HEK293T (cell line): Measurements from ENCODE around the gene NEK6.

Experiments used
- CTCF ChIA-PET: fragments of 350-600 bp; formaldehyde crosslinking; extraction: SDS; loops from one replicate; lab custom pipeline; 2021; ENCODE audit warnings: antibody characterized with exemption, inconsistent platforms; lab: Yijun Ruan, JAX
- POLR2A ChIA-PET: fragments of 350-600 bp; formaldehyde crosslinking; extraction: SDS; loops from one replicate; lab custom pipeline; 2020; ENCODE audit warnings: antibody characterized with exemption, inconsistent platforms; lab: Yijun Ruan, JAX
- DNase-seq: peaks from one replicate; pipeline ENCODE4 v3.0.0; 2012; ENCODE audit warnings: mixed read lengths; ENCODE audit errors: extremely low spot score
- ARNT ChIP-seq: fragments of 450-650 bp; IDR thresholded peaks from 2 replicates; pipeline ENCODE4 v1.6.1; 2017; ENCODE audit warnings: mild to moderate bottlenecking
- BHLHE40 ChIP-seq: fragments of 450-650 bp; IDR thresholded peaks from 2 replicates; pipeline ENCODE4 v1.6.1; 2016; ENCODE audit warnings: mild to moderate bottlenecking, moderate library complexity, borderline replicate concordance
- CTBP1 ChIP-seq: fragments of 450-650 bp; IDR thresholded peaks from 2 replicates; pipeline ENCODE4 v1.6.1; 2016; ENCODE audit warnings: borderline replicate concordance
- ELF4 ChIP-seq: fragments of 450-650 bp; IDR thresholded peaks from 2 replicates; pipeline ENCODE4 v1.6.1; 2017; ENCODE audit warnings: antibody characterized with exemption
- FOXA1 ChIP-seq: fragments of 450-650 bp; IDR thresholded peaks from 2 replicates; pipeline ENCODE4 v1.6.1; 2016; ENCODE audit warnings: mild to moderate bottlenecking
- FOXK2 ChIP-seq: fragments of 450-650 bp; IDR thresholded peaks from 2 replicates; pipeline ENCODE4 v1.6.1; 2016; ENCODE audit warnings: mild to moderate bottlenecking
- FOXM1 ChIP-seq: fragments of 450-650 bp; IDR thresholded peaks from 2 replicates; pipeline ENCODE4 v1.6.1; 2017; ENCODE audit warnings: mild to moderate bottlenecking, borderline replicate concordance
- HDGF ChIP-seq: fragments of 450-650 bp; IDR thresholded peaks from 2 replicates; pipeline ENCODE4 v1.6.1; 2017; ENCODE audit warnings: antibody characterized with exemption, borderline replicate concordance
- L3MBTL2 ChIP-seq: fragments of 450-650 bp; conservative IDR thresholded peaks from 2 replicates; pipeline ENCODE4 v1.6.1; 2016; ENCODE audit warnings: mild to moderate bottlenecking
- LEF1 ChIP-seq: fragments of 450-650 bp; IDR thresholded peaks from 2 replicates; pipeline ENCODE4 v1.6.1; 2017; ENCODE audit warnings: mild to moderate bottlenecking, borderline replicate concordance
- NFRKB ChIP-seq: fragments of 450-650 bp; IDR thresholded peaks from 2 replicates; pipeline ENCODE4 v1.6.1; 2016; ENCODE audit warnings: mild to moderate bottlenecking, moderate library complexity
- SP1 ChIP-seq: fragments of 450-650 bp; IDR thresholded peaks from 2 replicates; pipeline ENCODE4 v1.6.1; 2017
- SUZ12 ChIP-seq: fragments of 450-650 bp; IDR thresholded peaks from 2 replicates; pipeline ENCODE4 v1.6.1; 2016; ENCODE audit warnings: mild to moderate bottlenecking
- TARDBP ChIP-seq: fragments of 450-650 bp; IDR thresholded peaks from 2 replicates; pipeline ENCODE4 v1.6.1; 2016
- ZNF384 ChIP-seq: fragments of 450-650 bp; IDR thresholded peaks from 2 replicates; pipeline ENCODE4 v1.6.1; 2016
- TF ChIP-seq, protein P1 (sequence below): fragments of 450-650 bp; IDR thresholded peaks from 2 replicates; pipeline ENCODE4 v1.6.1; 2016

Gene NEK6

GRCh38 chr9:124257070-124257843 lies 492 bp upstream of the NEK6 start:
- TF ChIP-seq BHLHE40 (no peak), TARDBP (no peak), FOXM1 (no peak), L3MBTL2 (no peak), CTBP1 (no peak), NFRKB (no peak), SUZ12 (no peak), LEF1 (no peak), FOXK2 (no peak)
- TF ChIP-seq, protein P1, sequence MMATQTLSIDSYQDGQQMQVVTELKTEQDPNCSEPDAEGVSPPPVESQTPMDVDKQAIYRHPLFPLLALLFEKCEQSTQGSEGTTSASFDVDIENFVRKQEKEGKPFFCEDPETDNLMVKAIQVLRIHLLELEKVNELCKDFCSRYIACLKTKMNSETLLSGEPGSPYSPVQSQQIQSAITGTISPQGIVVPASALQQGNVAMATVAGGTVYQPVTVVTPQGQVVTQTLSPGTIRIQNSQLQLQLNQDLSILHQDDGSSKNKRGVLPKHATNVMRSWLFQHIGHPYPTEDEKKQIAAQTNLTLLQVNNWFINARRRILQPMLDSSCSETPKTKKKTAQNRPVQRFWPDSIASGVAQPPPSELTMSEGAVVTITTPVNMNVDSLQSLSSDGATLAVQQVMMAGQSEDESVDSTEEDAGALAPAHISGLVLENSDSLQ = no peak
- POLR2A ChIA-PET = no interaction called here

GRCh38 chr9:124258607-124259157 lies 933 bp downstream of the NEK6 start:
- POLR2A ChIA-PET = no interaction called here
- DNase-seq = peak; percentile 25
- CTCF ChIA-PET = no interaction called here
- TF ChIP-seq, protein P1 = peak; percentile 93; the same call in 1 of the 2 replicates
- TF ChIP-seq L3MBTL2 = no peak

More at GRCh38 chr9:124257070-124257843, 492 bp upstream of the NEK6 start:
- no peak for DNase-seq
- CTCF ChIA-PET = no interaction called here

DNA sequence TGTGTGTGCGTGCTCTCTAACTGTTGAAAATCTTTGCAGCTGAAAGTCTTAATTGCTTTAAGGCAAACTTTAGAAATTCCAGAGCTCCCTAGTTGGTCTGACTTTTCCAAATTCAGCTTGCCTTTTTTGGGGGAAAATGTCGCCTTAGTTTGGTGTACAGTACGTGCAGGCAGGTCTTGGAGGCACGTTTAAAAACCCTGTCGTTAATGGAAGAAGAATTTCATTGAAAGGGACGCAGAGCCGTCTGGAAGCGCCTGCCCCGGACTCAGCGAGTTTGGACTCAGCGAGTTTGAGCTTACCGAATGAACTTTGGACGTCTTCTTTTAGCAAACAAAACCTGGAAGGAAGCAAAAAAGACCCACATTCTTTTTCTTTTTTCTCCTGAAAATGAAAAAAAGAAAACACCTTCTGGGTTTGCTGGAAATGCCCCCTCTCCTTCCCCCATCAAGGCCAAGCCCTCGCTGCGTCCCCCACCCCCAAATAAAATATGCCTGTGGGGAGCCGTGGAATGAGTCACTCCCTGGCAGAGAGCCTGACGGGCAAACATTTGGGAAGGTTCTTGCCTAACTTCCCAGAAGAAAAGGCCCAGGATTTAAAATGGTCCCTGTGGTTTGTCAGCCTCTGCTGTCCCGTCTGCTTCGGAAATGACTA lies 1.5 kb downstream of the NEK6 start:
- TF ChIP-seq CTBP1 (no peak), LEF1 (no peak), SUZ12 (no peak), FOXA1 (no peak), FOXM1 (no peak), BHLHE40 (no peak)
- TF ChIP-seq, protein P1 = no peak; the same call in 1 of the 2 replicates
- CTCF ChIA-PET = no interaction called here
- no peak for DNase-seq
- POLR2A ChIA-PET = no interaction called here

DNA sequence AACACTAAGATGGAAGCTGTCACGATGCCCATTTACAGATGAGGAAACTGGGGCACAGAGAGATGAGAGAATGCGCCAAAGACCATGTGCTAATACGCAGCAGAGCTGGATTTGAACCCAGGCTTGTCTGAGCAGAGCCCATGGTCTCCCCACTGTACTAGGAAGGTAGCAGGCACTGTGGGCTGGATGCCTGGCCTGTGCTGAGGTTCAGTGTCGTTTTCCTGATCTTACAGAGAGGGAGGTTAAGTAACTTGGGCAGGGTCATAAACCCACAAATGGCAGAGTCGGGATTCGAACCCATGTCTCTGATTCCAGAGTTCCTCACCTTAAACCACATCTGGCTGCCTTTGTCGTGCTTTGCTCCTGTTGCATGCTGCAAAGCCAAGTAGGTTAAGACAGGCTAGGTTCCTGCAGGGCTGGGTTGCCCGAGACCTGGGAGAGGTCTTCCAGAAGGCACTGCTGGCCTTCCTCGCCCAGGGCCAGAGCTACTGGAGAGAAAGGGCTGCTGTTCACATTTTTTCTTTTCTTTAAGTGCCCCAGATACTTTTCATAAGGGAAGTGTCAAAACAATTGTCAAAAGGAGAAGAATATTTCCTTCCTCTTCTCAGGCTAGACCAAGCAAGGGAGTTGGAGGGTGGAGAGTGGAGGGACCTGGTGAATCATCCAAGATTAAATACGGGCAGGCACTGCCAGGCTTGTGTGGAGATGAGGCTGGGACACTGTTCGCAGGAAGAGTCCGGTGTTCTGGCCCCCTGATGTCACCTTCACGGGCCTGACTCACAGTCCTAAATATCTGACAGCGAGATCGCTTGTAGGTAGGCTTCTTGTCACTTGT lies 3.2 kb downstream of the NEK6 start:
- DNase-seq = no peak
- TF ChIP-seq, protein P1 = no peak
- TF ChIP-seq LEF1 (no peak), SUZ12 (no peak), FOXA1 (no peak), ZNF384 (no peak), ARNT (no peak), ELF4 (no peak), FOXM1 (no peak), TARDBP (no peak), HDGF (no peak), FOXK2 (no peak), NFRKB (no peak), BHLHE40 (no peak), SP1 (no peak), L3MBTL2 (no peak), CTBP1 (no peak)
- ChIA-PET CTCF (no interaction called here), POLR2A (no interaction called here)

DNA sequence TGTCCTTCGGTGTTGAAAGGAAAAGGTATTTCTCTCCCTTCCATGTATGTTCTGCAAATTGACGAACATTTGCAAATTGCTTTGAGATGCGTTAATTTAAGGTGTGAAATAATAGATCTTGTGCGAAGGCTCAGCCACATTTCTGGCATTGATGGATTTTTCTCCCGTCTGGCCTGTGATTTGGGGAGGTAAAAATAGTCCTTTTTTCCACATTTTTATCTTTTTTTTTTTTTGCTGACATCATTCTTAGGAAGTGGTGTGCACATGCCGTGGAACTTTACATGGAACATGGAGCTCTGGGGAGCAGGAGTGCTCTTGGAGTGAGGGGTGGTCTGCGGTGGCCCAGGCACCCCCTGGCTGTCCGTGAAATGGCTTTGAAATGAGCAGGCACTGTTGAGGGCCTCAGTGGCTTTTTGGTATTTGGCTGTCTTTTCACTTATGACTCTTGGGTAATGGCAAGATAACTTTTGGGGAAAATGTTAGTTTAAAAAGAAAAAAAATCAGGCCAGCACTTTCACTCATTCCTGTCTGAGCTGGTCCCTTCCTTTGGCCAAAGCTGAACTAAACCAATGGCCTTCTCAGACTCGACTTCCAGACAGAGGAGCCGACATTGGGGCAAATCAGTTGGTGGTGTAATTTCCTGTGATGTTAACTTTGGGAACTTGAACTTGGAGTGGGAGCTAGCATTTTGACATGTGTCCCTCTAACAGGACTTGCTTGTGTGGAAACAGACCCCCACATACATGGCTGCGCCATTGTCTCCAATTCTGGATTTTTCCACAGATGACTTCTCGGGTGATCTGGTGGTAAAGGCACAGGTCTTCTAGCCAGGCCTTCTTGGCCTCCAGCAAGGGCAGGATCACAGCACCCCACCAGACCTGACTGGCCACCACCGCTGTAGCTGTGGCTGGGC lies 4.2 kb downstream of the NEK6 start:
- no peak for TF ChIP-seq HDGF
- no peak for TF ChIP-seq ZNF384
- TF ChIP-seq ARNT = no peak
- TF ChIP-seq SP1 = no peak
- TF ChIP-seq FOXA1 = no peak
- CTCF ChIA-PET = no interaction called here
- POLR2A ChIA-PET = no interaction called here
- no peak for DNase-seq
